SU-DHL-6 (cell line): ENCODE data around the gene CHMP1B.

Experiments
- EZH2phosphoT487 ChIP-seq: fragments of 200-600 bp; sonication (generic), shearing (Covaris generic); conservative IDR thresholded peaks from 2 replicates; pipeline ENCODE4 v1.6.1; 2018; ENCODE audit warnings: mild to moderate bottlenecking, antibody characterized with exemption, low read length, moderate library complexity, mixed read lengths
- TF ChIP-seq, protein P1 (sequence below): fragments of 200-600 bp; sonication (generic); IDR thresholded peaks from one replicate; pipeline ENCODE4 v1.5.1; 2017; ENCODE audit warnings: antibody characterized with exemption, mild to moderate bottlenecking, low read length, moderate library complexity; ENCODE audit not compliant: insufficient read depth, poor library complexity, severe bottlenecking

DNA sequence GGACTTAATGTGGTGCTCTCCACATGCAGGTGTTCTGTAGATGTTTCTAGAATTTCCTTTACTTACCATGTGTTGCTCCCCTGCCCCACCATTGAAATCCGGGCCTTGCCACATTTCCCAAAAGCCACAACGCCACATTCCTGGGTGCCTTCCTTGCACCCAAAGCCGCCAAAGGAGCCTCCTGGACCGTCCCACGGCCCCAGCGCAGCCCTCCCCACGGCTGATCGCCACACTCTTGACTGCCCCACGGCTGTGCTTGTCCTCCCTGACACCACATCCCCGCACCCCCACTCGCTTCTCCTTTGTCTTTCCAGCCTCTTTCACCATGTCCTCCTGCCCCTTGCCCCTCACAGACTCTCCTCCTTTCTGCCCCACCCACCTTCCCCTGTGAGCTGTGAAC, 40.2 kb upstream of the CHMP1B start:
- TF ChIP-seq, protein P1, sequence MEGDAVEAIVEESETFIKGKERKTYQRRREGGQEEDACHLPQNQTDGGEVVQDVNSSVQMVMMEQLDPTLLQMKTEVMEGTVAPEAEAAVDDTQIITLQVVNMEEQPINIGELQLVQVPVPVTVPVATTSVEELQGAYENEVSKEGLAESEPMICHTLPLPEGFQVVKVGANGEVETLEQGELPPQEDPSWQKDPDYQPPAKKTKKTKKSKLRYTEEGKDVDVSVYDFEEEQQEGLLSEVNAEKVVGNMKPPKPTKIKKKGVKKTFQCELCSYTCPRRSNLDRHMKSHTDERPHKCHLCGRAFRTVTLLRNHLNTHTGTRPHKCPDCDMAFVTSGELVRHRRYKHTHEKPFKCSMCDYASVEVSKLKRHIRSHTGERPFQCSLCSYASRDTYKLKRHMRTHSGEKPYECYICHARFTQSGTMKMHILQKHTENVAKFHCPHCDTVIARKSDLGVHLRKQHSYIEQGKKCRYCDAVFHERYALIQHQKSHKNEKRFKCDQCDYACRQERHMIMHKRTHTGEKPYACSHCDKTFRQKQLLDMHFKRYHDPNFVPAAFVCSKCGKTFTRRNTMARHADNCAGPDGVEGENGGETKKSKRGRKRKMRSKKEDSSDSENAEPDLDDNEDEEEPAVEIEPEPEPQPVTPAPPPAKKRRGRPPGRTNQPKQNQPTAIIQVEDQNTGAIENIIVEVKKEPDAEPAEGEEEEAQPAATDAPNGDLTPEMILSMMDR, result no peak
- no peak for TF ChIP-seq EZH2phosphoT487
